GM19452 (cell line): Measurements from ENCODE around the gene FAM222A.

Source experiments
- ATAC-seq: cut with Tn5 transposase; IDR thresholded peaks from one replicate; pipeline ENCODE4 v1.9.1; 2021; ENCODE audit not compliant: unreplicated experiment

The FAM222A gene

DNA sequence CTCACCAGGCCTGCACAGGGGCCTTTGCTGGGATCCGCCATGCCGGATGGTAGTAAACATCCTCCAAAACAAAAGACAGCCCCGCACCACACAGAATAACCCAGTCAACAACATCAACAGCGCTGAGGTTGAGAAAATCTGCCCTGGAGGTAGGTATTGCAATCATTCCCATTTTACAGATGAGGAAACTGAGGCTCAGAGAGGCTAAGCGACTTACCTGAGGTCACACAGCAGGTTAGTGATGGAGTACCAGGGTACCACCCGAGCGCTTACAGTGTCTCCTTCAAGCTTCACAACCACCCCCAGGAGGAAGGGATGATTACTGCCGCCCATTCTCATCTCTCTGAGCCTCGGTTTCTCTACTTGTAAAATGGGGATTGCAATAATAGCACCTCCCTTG is 104.6 kb downstream of the FAM222A start:
- ATAC-seq: no peak

DNA sequence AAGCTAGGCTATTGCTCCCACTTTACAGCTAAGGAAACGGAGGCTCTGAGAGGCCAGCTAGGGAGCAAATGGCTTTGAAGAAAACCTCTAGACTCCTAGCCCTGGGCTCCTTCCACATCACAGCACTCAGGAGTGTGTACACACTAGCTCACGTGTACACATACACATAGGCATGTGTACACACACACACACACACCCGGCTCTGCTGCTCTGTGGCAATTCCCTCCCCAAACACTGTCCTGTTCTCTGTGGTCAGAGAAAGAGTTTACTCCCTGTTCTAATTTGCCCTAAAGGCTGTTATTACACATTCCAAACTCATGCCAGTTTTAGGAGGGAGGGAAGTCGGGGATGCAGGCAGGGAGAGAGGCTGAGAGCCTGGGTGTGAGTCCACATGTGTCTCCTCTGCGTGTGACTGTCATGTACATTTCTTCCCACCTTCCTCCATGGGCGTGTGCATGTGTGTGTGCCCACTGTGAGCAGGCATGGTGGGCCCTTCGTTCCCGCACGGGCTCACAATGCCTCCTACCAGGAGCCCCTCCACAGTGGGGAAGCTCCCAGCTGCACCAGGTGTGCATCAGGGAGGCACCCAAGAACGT is 105.4 kb downstream of the FAM222A start:
- ATAC-seq: no peak
